ENCODE data around the gene SETD2.
"Not testable (repeated sequence)": the region's sequence is repeated elsewhere in the genome, so short reads cannot be mapped to it uniquely, and the experiment has no call there.

SETD2 gene

DNA sequence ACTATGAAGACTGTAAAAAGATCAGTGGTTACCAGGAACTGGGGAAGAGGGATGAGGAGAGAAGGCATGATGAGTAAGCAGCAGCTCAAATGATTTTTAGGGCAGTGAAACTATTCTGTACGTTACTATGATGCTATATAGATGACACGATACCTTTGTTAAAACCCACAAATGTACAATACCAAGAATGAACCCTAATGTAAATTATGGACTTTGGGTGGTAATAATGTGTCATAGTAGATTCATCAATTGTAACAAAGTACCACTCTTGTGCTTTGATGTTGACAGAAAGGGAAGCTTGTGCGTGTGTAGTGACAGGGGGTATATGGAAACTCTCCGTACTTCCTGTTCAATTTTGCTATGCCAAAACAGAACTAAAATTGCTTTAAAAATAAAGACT, 132.9 kb downstream of the SETD2 start:
- not testable (repeated sequence) for DNase-seq

DNA sequence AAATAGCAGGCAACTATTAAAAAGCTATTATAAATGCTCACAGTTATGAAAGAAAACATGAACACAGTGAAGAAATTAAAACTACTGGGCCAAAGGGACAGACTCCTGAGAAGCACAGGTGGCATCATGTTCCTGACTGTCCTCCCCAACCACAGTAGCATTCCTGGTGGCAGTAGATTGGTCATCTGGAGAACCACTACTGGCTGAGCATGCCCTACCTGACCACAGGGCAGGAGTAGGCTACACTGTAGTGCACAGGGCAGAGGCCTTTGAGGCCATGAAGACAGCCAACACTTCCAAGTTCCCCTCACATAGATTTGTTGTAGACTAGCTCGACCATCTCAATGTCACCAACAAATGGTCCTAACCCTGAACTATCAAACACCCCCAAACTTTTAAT, 135.2 kb downstream of the SETD2 start:
- DNase-seq: no peak

DNA sequence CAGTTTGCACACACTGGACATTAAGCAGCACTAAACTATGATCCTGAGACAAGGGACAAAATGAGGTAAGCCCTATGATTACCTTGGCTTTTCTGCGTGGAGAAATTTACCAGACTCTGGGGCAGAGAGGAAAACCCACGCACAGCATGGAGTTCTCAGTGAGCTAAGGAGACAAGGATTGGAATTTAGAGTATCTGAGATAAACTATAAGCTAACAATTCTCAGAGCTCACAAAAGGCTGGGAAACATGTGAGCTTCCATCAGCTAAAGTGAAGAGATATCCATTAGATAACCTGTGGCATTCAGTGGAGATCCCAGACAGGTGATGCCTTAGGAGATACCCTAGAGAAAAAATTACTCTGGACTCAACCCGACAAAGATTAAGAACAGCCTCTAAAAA, 135.8 kb downstream of the SETD2 start:
- DNase-seq: no peak

DNA sequence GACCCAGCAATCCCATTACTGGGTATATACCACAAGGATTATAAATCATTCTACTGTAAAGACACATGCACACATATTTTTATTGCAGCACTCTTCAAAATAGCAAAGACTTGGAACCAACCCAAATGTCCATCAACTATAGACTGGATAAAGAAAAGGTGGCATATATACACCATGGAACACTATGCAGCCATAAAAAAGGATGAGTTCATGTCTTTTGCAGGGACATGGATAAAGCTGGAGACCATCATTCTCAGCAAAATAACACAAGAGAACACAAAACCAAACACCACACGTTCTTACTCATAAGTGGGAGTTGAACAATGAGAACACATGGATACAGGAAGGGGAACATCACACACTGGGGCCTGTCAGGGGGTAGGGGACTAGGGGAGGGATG, 137.5 kb downstream of the SETD2 start:
- DNase-seq: not testable (repeated sequence)

DNA sequence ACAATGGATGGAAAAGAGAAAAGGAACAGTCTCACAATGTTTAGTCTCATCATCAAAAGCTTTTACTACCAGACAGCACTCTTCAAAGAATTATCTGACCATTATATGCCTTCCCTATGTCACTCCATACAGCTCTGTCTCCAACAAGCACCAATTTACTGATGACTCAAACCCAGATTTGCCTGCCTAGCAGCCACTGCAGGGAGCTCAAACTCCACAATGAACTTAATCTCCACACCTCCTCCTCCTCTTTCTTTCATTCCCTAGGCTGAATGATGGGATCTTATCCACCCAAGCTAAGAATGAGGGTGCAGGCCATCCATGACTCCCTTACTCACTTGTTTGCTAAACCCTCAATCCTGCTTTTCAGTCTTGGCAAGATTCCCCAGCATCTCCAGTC, 139.0 kb downstream of the SETD2 start:
- no peak for DNase-seq

DNA sequence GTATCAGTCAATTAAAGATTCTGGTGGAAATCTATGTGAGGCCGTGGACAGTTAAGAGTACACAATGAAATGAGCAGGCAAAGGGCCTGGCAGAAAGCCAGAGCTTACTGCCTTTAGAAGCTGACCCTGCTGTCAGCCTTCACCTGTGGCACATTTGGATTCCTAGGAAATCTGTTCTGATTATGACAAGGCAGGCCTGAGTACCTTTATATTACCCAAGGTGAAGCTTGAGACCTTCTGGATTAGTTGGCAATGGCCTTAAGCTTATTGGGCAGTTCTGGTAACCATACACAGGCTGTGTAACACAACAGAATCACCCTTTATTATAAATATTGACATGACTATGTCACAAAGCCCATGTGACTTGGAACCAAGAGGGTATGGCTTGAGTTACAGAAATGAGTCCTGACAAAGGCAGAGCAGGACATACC, 141.3 kb downstream of the SETD2 start:
- peak; percentile 25 for DNase-seq

DNA sequence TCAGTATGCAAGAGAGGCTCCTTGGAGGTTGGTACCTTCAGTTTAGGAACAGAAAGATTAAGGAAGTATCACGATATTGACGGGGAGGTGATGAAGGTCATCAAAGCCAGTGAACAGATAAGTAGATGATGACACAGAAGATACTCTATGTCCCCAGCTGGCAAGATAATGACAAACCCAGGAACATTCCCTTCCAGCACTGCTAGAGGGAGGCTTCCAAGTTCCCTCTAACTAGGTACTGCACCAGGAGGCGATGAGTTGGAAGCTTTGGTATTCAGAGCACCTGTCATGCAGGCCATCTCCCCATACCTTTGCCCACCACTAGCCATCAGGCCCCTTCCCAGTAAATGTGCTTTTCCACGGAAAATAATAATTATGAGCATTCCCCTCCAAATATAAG, 143.6 kb downstream of the SETD2 start:
- no peak for DNase-seq

DNA sequence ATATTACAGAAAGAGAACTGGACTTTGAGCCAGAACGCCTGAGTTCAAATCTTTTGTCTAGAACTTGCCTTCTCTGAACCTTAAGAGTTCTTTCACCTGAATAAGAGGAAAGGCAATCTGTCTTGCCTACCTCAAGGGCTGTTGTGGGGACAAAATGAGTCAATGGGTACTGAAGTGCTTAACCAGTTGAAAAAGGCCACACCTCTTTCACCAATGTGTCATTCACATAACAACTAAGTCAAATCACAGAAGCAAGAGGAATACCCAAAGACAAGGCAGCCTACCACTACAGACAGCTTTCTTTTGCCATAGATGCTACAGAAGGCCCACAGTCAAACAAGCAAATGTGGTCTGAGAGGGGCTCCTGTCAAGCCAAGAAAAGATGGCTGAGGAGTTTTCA, 144.7 kb downstream of the SETD2 start:
- no peak for DNase-seq

DNA sequence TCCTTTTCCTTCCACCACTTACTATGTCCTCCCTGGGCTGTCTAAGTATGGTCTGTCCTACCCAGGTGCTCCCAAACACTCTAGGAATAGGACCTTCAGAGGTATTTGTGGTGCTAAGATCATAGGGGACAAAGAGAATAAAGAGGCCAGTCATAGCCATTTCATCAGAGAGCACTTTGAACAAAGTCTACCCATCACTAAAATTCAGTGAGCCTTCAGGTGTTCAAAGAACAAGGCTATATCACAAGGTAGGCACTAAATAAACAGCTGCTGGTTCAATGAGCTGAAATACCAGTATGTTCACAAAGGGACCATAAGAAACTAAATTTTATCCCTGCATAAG, 145.7 kb downstream of the SETD2 start:
- DNase-seq: no peak

DNA sequence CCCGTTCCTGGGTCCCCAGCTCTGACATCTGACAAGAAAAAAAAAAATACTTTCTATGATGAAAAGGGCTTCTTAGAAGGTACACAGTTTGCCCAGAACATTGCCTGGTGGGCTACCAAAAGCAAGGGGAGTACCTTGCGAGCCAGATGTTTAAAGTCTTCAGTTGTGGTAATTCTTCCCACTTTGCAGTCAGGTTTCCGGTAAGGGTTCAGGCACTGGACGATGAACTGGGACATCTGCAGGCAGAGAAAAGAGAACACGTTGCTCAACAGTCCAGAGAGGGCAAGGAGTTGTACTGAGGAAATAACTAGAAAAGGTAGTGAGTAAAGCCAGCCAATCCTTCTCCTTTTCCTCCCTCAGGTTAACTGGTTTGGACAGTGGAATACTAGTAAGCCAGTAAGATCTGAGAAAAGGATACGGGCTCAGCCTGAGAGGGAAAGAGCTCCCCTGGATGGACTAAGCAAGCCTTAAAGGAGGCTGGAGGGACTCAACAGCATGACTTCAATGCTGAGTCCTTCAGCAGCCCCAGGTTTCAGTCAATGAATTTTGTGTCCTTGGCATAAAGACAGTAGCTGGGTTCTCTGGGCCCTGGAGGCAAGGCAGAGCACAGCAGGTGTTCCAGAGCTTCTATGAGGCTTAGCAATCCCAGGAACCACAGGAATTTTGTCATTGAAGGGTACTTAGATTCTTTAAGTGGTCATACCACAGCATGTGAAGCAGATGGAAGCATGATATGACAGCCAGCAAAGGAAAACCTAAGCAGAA, 146.2 kb downstream of the SETD2 start:
- DNase-seq: no peak

DNA sequence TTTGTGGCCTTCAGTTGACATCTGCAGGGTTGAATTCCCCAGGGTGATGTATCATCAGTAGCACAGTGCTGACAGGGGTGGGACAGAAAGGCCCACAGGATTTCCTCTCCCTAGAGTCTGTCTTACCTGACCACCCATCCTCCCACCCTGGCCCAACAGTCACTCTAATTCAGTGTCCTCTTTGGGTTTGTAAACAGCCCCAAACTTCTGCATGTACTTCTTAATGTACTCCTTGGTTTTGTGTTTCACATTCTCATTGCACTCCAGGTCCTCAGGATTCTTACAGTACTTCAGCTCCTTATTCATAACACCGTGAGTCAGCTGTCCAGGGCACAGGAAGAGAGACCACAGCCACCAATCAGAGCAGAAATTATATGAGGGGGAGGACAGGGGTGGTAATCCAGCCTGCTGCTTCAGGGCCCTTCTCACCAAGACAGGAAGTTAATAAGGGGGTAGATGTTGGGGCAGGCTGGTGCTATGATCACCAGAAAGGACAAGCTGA, 146.9 kb downstream of the SETD2 start:
- DNase-seq: no peak

DNA sequence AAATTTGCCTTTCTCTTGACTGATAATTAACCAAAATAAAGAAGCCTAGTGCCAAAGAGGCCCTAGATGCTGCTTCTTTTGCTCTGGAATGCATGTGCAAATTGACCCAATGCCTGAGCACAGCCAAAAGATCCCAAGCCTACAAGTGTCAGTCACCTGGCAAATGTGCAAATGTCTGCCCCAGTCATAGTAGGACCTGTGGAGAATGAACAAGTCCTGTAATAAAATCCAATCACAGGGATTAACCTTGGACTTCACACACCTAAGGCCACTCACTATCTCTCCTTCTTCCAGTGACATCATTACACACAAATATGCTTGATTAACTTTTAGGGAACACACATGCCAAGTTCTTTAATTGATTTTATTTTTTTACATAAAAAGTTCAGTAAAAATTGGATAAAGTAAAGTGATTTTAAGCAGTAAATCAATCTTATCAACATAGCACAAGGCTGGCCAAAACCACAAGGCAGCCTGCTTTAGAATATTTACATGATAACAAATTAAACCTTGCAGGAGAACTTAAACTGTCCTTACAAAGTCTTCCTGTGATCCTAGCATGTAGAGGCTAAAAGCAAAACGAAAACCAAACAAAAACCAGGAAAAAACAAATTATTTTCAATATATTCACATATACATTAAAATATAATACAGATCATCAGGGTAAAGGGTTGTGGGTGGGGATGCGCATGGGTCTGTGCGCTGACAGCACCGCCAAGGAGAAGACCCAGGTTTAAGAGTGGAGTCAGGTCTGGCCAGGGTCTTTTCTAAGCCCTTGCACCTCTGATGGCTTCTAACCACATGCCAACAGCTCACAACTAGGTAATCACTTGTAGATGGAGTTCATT, 147.6 kb downstream of the SETD2 start:
- no peak for DNase-seq

DNA sequence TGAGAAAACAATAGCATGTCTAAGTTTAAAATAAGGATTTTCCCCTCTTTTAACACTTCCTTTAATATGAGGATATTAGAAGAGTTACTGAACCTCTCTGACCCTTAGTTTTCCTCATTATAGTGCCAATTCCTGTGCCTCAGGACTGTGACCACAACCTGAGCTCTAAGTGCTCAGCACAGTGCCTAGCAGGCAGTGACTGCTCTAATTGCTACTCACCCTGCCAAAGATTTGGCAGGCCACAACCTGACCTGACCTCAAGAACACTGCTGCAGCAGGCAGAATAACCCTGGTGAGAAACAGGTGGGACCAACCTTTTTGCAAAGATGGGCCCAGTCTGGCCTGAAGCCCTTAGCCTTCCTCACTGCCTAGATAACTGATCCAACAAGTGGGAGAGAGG, 148.8 kb downstream of the SETD2 start:
- DNase-seq: no peak

DNA sequence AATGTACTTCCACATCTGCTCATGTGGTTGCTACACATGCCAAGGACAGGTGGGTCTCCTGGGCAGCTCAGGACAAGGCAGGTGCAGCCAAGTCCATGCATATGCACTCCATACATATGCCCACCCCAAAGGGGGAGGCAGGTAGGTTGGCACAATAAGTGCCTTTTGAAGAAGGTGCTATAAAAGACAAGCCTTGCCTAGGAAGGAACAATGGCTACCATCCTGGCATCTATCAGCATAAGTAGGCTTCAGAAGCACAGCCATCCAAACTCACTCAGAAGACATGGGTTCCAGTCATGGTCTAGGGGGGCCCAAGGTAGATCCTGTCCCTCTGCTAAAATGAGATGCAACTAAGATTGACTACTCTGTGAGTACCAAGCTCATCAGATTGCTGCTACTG, 149.9 kb downstream of the SETD2 start:
- DNase-seq: no peak

DNA sequence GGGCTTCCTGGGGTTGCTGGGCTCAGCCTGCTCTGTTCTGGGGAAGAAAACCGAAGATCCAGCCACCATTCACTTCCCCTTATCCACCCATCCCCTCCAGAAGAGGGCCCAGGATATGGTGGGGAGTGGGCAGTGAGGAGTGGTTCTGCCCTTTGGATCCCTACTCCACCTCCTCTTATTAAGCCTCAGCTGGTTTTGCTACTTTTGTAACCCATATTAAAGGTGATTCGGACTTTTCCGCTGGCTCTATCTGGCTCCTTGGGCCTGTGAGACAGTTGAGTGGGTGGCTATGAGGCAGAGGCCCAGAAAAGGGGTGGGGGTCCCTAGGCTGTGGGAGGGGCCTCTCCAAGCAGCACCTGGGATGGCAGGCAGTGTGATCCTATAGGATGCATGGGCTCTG, 150.7 kb downstream of the SETD2 start:
- DNase-seq: no peak

DNA sequence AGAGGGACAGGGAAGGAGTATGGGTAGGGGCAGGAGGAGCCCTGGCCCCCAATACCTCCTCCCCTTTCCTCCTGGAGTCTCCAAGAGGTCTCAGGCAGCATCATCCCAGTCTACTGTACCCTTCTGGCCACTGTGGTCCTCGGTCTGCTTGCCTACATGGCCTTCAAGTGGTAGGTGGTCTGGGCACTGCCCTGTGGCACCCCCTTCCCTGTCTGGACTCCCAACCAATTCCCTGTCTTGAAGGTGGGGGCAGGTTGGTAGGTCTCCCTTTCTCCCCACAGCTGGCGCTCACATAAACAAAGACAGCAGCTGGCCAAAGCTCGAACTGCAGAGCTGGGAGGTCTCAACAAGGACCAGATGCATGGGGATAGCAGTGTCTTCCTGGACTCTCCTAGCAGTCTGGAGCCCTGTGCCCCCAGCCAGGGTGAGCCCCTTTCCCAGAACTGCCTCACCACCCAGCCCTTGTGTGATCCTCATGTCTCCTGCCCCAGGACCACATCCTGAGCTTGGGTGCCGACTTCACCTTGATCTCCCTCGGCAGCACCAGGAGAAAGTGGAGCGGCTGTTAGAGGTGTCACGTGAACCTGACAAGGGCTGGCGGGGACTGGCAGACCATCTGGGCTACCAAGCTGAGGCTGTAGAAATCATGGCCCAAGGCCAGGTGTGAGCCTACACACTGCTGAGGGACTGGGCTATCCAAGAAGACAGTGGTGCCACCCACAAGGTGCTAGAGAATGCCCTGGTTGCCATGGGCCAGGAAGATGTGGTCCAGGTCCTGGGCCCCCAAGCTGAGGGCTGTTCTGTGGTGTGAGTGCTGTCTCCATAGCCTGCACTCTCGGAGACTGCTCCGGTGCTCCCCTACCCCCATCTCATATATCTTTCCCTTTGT, 151.3 kb downstream of the SETD2 start:
- no peak for DNase-seq

DNA sequence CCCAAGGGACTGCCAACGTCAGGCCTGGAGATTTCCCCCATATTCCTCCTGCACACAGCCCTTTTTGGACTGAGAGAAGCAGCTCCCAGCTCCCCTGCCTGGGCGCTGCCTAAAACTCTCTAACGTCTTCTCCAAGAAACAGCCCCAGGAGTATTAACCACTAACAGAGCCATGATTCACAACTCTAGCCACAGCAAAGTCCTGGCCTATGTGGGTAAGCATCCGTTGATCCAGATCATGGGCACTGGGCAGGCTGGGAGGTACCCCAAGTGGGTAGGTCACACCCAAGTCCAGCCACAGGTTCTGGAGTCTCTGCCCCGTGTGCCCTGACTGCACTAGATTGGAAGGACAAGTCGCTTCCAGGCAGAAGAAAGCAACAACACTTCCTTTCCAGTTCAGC, 152.5 kb downstream of the SETD2 start:
- DNase-seq: no peak

DNA sequence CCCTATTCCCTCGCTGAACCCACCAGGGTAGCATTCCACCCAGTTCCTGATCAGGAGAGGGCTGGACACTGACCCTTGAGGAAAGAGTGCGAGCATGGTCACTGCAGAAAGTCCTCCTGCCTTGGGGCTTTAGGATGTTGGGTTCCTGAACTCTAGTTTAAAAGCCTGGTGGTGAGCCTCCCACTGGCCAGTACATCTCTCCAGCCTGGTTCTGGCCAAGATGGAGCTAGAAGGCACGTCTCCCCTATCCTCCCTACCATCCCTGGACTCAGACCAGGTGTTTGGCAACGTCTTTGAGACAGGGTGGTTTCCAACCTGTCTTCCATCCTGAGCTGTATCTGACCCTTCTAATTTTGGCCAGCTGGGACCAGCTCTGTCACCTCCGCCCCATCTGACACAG, 153.0 kb downstream of the SETD2 start:
- DNase-seq: no peak

DNA sequence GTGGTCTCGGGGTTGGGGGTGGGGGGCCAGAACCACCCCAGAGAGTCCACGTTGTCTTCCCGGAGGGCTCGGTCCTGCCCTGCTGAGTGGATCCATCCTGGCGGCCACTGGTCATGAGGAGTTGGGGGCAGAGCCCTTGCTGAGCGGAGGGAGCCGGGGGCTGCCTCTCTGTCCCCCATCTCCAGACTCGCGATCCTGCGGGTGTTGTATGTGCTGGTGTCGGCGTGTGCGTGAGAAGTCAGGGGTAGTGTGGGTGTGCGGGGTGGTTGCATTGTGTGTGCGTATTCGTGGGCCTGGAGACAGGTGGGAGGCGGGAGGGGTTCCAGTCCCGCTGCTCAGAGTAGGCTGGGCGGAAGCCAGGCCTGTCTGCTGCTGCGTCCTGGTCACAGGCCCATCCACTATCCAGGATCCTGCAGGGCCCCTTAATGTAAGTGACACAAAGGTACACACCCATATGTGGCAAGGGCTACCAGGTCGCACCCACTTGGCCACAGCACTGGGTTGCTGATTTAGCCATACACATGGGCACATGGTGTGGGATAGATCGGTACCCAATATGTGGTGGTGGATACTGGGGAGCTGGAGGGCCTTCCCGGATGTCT, 153.7 kb downstream of the SETD2 start:
- no peak for DNase-seq

DNA sequence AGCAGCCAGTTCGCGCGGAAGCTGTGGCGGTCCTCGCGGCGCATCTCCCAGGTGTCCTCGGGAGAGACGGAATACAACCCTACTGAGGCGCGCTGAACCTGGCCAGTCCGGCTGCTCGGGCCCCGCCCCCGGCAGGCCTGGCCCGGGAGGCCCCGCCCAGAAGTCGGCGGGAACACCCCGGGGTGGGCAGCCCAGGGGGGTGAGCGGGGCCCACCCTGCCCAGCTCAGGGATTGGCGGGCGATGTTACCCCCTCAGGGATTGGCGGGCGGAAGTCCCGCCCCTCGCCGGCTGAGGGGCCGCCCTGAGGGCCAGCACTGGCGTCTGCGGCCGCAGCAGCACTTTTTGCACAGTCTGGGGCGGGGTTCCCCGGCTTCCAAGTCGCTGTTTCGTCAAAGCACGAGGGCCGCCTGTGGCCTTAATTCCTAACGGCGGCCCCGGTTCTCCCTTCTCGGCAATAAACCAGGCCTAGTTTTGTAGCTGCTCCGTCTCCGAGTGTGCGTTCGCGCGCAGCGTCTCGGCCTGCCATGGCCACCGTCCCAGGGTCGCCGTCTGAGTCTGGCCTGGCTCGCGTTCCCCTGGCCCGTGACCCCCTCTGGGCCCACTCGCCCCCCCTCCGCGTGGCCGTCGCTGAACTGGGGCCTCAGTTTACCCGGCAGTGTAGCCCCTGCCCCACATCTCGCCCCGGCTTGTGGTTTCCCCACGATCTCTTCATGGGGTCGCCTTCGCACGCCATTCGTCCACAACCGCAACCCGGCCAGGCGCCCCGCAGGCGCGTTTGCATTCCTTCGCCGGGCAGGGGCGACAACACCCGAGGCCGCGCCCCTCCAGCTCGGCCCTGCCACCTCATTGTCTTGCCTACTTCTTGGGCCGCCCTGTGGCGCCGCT, 154.4 kb downstream of the SETD2 start:
- DNase-seq: peak; percentile 71

DNA sequence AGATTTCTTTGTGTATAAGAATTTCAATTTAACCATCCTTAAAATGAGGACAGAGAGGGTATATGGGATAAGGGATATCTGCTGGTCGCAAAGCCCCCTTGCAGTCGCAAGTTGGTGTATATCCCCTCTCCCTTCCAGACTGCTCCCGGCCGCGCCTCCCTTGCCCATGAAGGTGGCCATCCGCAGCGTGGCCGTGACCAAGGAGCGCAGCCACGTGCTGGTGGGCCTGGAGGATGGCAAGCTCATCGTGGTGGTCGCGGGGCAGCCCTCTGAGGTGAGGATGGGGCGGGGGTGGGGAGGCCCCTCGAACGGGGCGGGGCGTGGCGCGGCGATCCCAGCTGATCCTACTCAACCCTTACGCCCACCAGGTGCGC, 155.1 kb downstream of the SETD2 start:
- DNase-seq: no peak

All from COR-L47 (cell line).